Ishikawa (cell line): Measurements from ENCODE around the gene NT5DC4.

ENCODE experiments used
- CEBPB ChIP-seq: IDR thresholded peaks from 2 replicates; pipeline ENCODE4 v1.6.1; 2012
- CREB1 ChIP-seq: IDR thresholded peaks from 2 replicates; pipeline ENCODE4 v1.6.1; 2012; ENCODE audit warnings: low read depth
- EGR1 ChIP-seq: IDR thresholded peaks from 2 replicates; pipeline ENCODE4 v1.6.1; 2012
- EP300 ChIP-seq: IDR thresholded peaks from 2 replicates; pipeline ENCODE4 v1.6.1; 2012; ENCODE audit warnings: borderline replicate concordance
- FOXM1 ChIP-seq: IDR thresholded peaks from 2 replicates; pipeline ENCODE4 v1.6.1; 2012; ENCODE audit warnings: low read depth, borderline replicate concordance
- MAX ChIP-seq: IDR thresholded peaks from 2 replicates; pipeline ENCODE4 v1.6.1; 2012
- NFIC ChIP-seq: IDR thresholded peaks from 2 replicates; pipeline ENCODE4 v1.6.1; 2012
- RAD21 ChIP-seq: IDR thresholded peaks from 2 replicates; pipeline ENCODE4 v1.6.1; 2012; ENCODE audit warnings: low read depth
- REST ChIP-seq: IDR thresholded peaks from 2 replicates; pipeline ENCODE4 v1.6.1; 2012; ENCODE audit warnings: low read depth, mild to moderate bottlenecking
- TAF1 ChIP-seq: IDR thresholded peaks from 2 replicates; pipeline ENCODE4 v1.6.1; 2012; ENCODE audit warnings: low read depth, mild to moderate bottlenecking
- TCF12 ChIP-seq: IDR thresholded peaks from 2 replicates; pipeline ENCODE4 v1.6.1; 2012; ENCODE audit warnings: low read depth
- TEAD4 ChIP-seq: IDR thresholded peaks from 2 replicates; pipeline ENCODE4 v1.6.1; 2012
- USF1 ChIP-seq: IDR thresholded peaks from 2 replicates; pipeline ENCODE4 v1.6.1; 2012
- YY1 ChIP-seq: IDR thresholded peaks from 2 replicates; pipeline ENCODE4 v1.6.1; 2012; ENCODE audit warnings: low read depth
- ZBTB7A ChIP-seq: IDR thresholded peaks from 2 replicates; pipeline ENCODE4 v1.6.1; 2012; ENCODE audit warnings: low read depth

Gene NT5DC4

GRCh38 chr2:112706170-112706664 lies 14.6 kb upstream of the NT5DC4 start:
- TF ChIP-seq TEAD4: no peak
- no peak for TF ChIP-seq TCF12
- TF ChIP-seq EP300: no peak
- no peak for TF ChIP-seq YY1
- TF ChIP-seq FOXM1: no peak
- TF ChIP-seq USF1: no peak
- no peak for TF ChIP-seq ZBTB7A
- no peak for TF ChIP-seq CREB1
- no peak for TF ChIP-seq NFIC
- no peak for TF ChIP-seq EGR1
- no peak for TF ChIP-seq REST
- TF ChIP-seq RAD21: no peak
- no peak for TF ChIP-seq CEBPB
- no peak for TF ChIP-seq MAX
- TF ChIP-seq TAF1: no peak

- TF ChIP-seq TCF12 (no peak), FOXM1 (no peak), TAF1 (no peak), EP300 (no peak), NFIC (no peak), MAX (no peak), REST (no peak), CREB1 (no peak), RAD21 (no peak), CEBPB (no peak), YY1 (no peak), ZBTB7A (no peak), EGR1 (no peak), USF1 (no peak), TEAD4 (no peak)
Observed at GRCh38 chr2:112708968-112709367, 11.9 kb upstream of the NT5DC4 start.

GRCh38 chr2:112709703-112710102 lies 11.1 kb upstream of the NT5DC4 start:
- TF ChIP-seq CEBPB: no peak
- TF ChIP-seq FOXM1: no peak
- TF ChIP-seq RAD21: no peak
- TF ChIP-seq EGR1: no peak
- no peak for TF ChIP-seq MAX
- TF ChIP-seq CREB1: no peak
- no peak for TF ChIP-seq USF1
- TF ChIP-seq TEAD4: no peak
- no peak for TF ChIP-seq TAF1
- TF ChIP-seq ZBTB7A: no peak

- TF ChIP-seq RAD21 (no peak), TEAD4 (no peak), TAF1 (no peak), CEBPB (no peak), YY1 (no peak), EGR1 (no peak), EP300 (no peak), REST (no peak), MAX (no peak), USF1 (no peak), ZBTB7A (no peak), CREB1 (no peak), FOXM1 (no peak), NFIC (no peak), TCF12 (no peak)
Observed at GRCh38 chr2:112710956-112711750, 9.7 kb upstream of the NT5DC4 start.
